Measurements from ENCODE around the gene STON2.

The STON2 gene

GRCh38 chr14:81277096-81277495 lies 123.0 kb downstream of the STON2 start:
- no peak overlapping the region for H3K4me2 ChIP-seq (ENCODE audit: low read depth, low read length, poor library complexity, severe bottlenecking)

GRCh38 chr14:81276073-81277069 lies 123.8 kb downstream of the STON2 start:
- H3K27me3 ChIP-seq (ENCODE audit: low read length): no peaks in the 10 kb centered on the region

More at GRCh38 chr14:81277096-81277495, 123.0 kb downstream of the STON2 start:
- no peak overlapping the region for H3K4me3 ChIP-seq (ENCODE audit: insufficient read depth, low read length, poor library complexity, severe bottlenecking)
- H3K27me3 ChIP-seq (ENCODE audit: low read length): no peaks in the 10 kb centered on the region
- H3K9me2 ChIP-seq (replicated peaks; ENCODE audit: insufficient read depth, low read length): no peaks in the 10 kb centered on the region
- no peak for TF ChIP-seq CTCF (IDR thresholded peaks at IDR 0.05; ENCODE audit: insufficient read depth, low read length, poor library complexity, severe bottlenecking)
- no peak for TF ChIP-seq EZH2phosphoT487 (conservative IDR thresholded peaks at IDR 0.05; ENCODE audit: low read length)
- H3F3A ChIP-seq (ENCODE audit: insufficient read depth): no peaks in the 10 kb centered on the region
- no peak overlapping the region for H3K9ac ChIP-seq (ENCODE audit: low read length)
- no peaks in the 10 kb centered on the region for H3K9me3 ChIP-seq (ENCODE audit: insufficient read depth, low read length)
- H2AFZ ChIP-seq (ENCODE audit: low read depth, low read length, severe bottlenecking): no peak overlapping the region
- no peak overlapping the region for H3K27ac ChIP-seq (ENCODE audit: low read depth, low read length)
- H4K20me1 ChIP-seq (ENCODE audit: low read depth, low read length): no peaks in the 10 kb centered on the region
- no peaks in the 10 kb centered on the region for H3K79me2 ChIP-seq (ENCODE audit: insufficient read depth, low read length)
- H3K36me3 ChIP-seq (ENCODE audit: low read length): no peaks in the 10 kb centered on the region

GRCh38 chr14:81275305-81276072 lies 124.6 kb downstream of the STON2 start:
- H3K9me2 ChIP-seq (replicated peaks; ENCODE audit: insufficient read depth, low read length): no peaks in the 10 kb centered on the region
- H3K79me2 ChIP-seq (ENCODE audit: insufficient read depth, low read length): no peaks in the 10 kb centered on the region
- no peak overlapping the region for H3K4me3 ChIP-seq (ENCODE audit: insufficient read depth, low read length, poor library complexity, severe bottlenecking)
- no peaks in the 10 kb centered on the region for H4K20me1 ChIP-seq (ENCODE audit: low read depth, low read length)
- no peak overlapping the region for H3K9ac ChIP-seq (ENCODE audit: low read length)
- no peak overlapping the region for H3K4me2 ChIP-seq (ENCODE audit: low read depth, low read length, poor library complexity, severe bottlenecking)
- no peak for TF ChIP-seq CTCF (IDR thresholded peaks at IDR 0.05; ENCODE audit: insufficient read depth, low read length, poor library complexity, severe bottlenecking)
- no peak for TF ChIP-seq EZH2phosphoT487 (conservative IDR thresholded peaks at IDR 0.05; ENCODE audit: low read length)
- no peak overlapping the region for H2AFZ ChIP-seq (ENCODE audit: low read depth, low read length, severe bottlenecking)
- no peaks in the 10 kb centered on the region for H3K9me3 ChIP-seq (ENCODE audit: insufficient read depth, low read length)
- H3K27me3 ChIP-seq (ENCODE audit: low read length): no peaks in the 10 kb centered on the region
- H3F3A ChIP-seq (ENCODE audit: insufficient read depth): no peaks in the 10 kb centered on the region
- H3K27ac ChIP-seq (ENCODE audit: low read depth, low read length): no peak overlapping the region
- no peaks in the 10 kb centered on the region for H3K36me3 ChIP-seq (ENCODE audit: low read length)

More at GRCh38 chr14:81276073-81277069, 123.8 kb downstream of the STON2 start:
- no peak for TF ChIP-seq CTCF (IDR thresholded peaks at IDR 0.05; ENCODE audit: insufficient read depth, low read length, poor library complexity, severe bottlenecking)
- Histone ChIP-seq H4K20me1 (ENCODE audit: low read depth, low read length) (no peaks in the 10 kb centered on the region), H3K9me2 (replicated peaks; ENCODE audit: insufficient read depth, low read length) (no peaks in the 10 kb centered on the region), H3K9ac (ENCODE audit: low read length) (no peak overlapping the region), H3K79me2 (ENCODE audit: insufficient read depth, low read length) (no peaks in the 10 kb centered on the region), H3F3A (ENCODE audit: insufficient read depth) (no peaks in the 10 kb centered on the region), H2AFZ (ENCODE audit: low read depth, low read length, severe bottlenecking) (no peak overlapping the region), H3K27ac (ENCODE audit: low read depth, low read length) (no peak overlapping the region), H3K4me3 (ENCODE audit: insufficient read depth, low read length, poor library complexity, severe bottlenecking) (no peak overlapping the region), H3K4me2 (ENCODE audit: low read depth, low read length, poor library complexity, severe bottlenecking) (no peak overlapping the region), H3K36me3 (ENCODE audit: low read length) (no peaks in the 10 kb centered on the region), H3K9me3 (ENCODE audit: insufficient read depth, low read length) (no peaks in the 10 kb centered on the region)
